ENCODE data around the gene RECQL5. TPM values are rescaled to one million over a fixed set of nuclear protein-coding genes. Genes with fewer than 3 reads are reported as not detected.

Gene RECQL5
- total and polyA plus RNA-seq, 2 of the 8 experiments (the other 6 are each of a cell fraction or from before 2014, with no cell fraction given), result 15.1 to 41.1 TPM

- no peak for TF ChIP-seq E2F6 (IDR thresholded peaks at IDR 0.05)
- TF ChIP-seq GTF2F1 (IDR thresholded peaks at IDR 0.05; ENCODE audit: borderline replicate concordance, low read depth, low read length), result no peak
- no peak for TF ChIP-seq KDM5A (IDR thresholded peaks at IDR 0.05; ENCODE audit: low read length)
- no peak for TF ChIP-seq SP1 (IDR thresholded peaks at IDR 0.05; ENCODE audit: low read depth, low read length)
- no peak for TF ChIP-seq HDAC6 (IDR thresholded peaks at IDR 0.05; ENCODE audit: low read depth, low read length)
- no peak for TF ChIP-seq EGR1 (IDR thresholded peaks at IDR 0.05; ENCODE audit: borderline replicate concordance, low read depth, low read length)
Measured at GRCh38 chr17:75590849-75591721, 75.9 kb downstream of the RECQL5 start (continued).

Measured in H1 (cell line).